ENCODE measurements around the gene CD3D.

GRCh38 chr11:118304568-118305248 lies 37.8 kb downstream of the CD3D start, which contains the start of gene CD3E:
- TF ChIP-seq POLR2A (IDR thresholded peaks at IDR 0.05), result no peak
- TF ChIP-seq CTCF (IDR thresholded peaks at IDR 0.05), result no peak
